ENCODE measurements around the gene NFIB.

The NFIB gene

DNA sequence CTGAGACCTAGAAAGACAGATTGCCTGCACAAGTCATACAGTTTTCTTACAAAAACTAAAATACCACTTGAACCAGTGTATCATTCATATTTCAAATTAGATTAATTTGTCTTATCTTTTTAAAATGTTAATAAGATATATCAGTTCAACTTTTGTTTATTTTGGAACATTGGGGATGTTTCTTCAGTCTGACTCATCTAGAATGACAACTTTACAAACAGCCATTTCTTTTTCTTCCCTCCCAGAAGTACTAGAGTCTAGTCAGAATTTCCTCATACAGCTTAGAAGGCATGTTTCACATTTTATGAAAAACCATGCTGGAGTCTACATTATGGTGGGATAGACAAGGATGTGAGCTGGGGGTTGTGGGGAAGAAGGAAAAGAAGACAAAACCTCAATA lies 262.5 kb downstream of the NFIB start:
- peak; percentile 45 for DNase-seq (ENCODE audit: low read depth)
- TF ChIP-seq, protein P1, sequence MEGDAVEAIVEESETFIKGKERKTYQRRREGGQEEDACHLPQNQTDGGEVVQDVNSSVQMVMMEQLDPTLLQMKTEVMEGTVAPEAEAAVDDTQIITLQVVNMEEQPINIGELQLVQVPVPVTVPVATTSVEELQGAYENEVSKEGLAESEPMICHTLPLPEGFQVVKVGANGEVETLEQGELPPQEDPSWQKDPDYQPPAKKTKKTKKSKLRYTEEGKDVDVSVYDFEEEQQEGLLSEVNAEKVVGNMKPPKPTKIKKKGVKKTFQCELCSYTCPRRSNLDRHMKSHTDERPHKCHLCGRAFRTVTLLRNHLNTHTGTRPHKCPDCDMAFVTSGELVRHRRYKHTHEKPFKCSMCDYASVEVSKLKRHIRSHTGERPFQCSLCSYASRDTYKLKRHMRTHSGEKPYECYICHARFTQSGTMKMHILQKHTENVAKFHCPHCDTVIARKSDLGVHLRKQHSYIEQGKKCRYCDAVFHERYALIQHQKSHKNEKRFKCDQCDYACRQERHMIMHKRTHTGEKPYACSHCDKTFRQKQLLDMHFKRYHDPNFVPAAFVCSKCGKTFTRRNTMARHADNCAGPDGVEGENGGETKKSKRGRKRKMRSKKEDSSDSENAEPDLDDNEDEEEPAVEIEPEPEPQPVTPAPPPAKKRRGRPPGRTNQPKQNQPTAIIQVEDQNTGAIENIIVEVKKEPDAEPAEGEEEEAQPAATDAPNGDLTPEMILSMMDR (conservative IDR thresholded peaks at IDR 0.05; ENCODE audit: low read depth, low read length), result no peak
- H3K4me3 ChIP-seq (ENCODE audit: low read depth, low read length), result no peak overlapping the region

DNA sequence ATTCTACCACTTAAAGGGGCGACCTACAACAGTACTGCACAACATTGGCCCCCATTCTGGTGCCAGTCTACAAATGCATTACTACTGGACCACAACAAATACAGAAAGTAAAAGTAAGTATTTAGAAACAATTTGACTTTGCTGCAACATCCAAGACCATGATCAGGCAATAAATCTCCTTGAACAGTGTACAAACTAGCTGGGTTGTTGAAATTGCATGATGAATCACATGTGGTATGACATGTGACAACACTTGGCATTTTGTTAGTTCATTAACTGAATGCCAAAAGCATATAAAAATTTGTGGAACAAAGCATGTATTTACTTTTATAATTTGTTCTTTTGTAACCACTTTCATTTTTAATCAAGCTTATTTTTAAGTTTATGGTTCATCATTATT lies 270.5 kb downstream of the NFIB start:
- DNase-seq (ENCODE audit: low read depth), result no peak
- TF ChIP-seq, protein P1 (conservative IDR thresholded peaks at IDR 0.05; ENCODE audit: low read depth, low read length), result no peak
- no peak overlapping the region for H3K4me3 ChIP-seq (ENCODE audit: low read depth, low read length)

DNA sequence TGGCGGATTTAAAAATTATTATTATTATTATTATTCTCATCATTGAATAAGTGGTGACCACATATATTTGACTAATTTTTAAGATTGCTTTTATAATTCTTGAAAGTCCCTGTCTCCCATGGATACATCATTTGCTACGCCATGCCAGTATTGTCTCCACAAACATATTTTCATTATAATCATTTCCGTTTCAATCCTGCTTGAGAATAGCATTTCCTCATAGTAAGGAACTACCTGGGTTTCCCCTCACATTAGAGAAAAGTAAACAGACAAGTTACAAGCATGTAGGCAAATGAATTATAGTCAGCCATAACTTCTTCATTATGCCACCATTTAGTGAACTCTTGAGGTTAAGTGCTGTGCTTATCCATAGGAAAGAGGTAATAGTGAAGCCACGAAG lies 276.6 kb downstream of the NFIB start:
- TF ChIP-seq, protein P1 (conservative IDR thresholded peaks at IDR 0.05; ENCODE audit: low read depth, low read length), result no peak
- no peak overlapping the region for H3K4me3 ChIP-seq (ENCODE audit: low read depth, low read length)
- no peak for DNase-seq (ENCODE audit: low read depth)

DNA sequence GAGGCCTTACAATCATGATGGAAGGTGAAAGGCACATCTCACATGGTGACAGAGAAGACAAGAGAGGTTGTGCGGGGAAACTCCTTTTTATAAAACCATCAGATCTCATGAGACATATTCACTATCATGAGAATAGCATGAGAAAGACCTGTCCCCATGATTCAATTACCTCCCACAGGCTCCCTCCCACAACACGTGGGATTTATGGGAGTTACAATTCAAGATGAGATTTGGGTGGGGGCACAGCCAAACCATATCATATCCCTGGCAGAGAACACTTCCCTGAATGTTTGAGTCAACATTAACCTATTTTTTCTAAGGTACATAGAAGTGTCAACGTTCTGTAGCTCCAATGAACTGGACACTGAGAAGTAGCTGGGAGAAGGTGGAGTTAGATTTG lies 280.9 kb downstream of the NFIB start:
- no peak overlapping the region for H3K4me3 ChIP-seq (ENCODE audit: low read depth, low read length)
- TF ChIP-seq, protein P1 (conservative IDR thresholded peaks at IDR 0.05; ENCODE audit: low read depth, low read length), result no peak
- no peak for DNase-seq (ENCODE audit: low read depth)

All from choroid plexus epithelial cell (primary cell).